ENCODE results near the gene SCT.

The SCT gene

DNA sequence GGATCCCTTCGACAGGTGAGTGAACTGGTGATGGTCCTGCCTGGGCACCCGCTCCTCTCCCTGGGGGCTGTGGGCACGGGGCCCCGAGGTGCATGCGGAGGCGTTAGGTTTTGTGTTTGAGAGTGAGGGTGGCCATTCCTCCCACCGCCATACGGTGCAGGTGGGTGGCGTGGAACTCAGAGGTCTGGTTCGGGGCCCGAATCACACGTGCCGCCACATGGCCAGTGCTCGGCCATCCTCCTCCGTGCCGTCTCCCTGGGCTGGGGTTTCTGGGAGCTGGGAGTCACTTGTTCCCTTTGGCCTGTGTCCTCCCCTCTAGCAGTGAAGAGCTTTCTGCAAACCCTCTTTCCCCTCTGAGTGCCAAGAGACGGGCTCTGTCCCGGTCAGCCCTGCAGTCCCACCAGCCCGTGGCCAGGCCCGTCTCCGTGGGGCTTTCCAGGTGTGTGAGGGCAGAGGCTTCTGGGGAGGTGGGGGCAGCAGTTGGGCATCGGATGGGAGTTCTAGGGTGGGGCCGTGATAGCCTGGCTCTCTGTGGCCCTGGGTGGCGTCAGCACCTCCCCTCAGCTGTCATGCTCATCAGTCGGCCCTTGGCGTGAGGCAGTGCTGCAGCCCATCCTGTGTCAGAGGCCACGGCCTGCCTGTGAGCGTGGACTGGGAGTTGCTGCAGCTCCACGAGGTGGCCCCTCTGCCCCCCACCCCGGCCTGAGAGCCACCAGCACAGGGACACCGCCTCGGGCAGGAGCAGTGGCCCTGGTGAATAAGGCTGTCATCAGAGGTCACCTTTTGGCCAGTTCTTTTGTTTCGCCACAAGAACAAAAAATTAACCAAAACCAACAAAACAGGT is 21.5 kb downstream of the SCT start:
- TF ChIP-seq KLF8 (tag by site-specific recombination; IDR thresholded peaks at IDR 0.05) (no peak), FEZF1 (tag by site-specific recombination; IDR thresholded peaks at IDR 0.05) (no peak), ZNF114 (tag by site-specific recombination; IDR thresholded peaks at IDR 0.05) (no peak), ZNF426 (tag by site-specific recombination; IDR thresholded peaks at IDR 0.05) (no peak), ZNF621 (tag by site-specific recombination; IDR thresholded peaks at IDR 0.05) (no peak), YY2 (tag by site-specific recombination; IDR thresholded peaks at IDR 0.05) (no peak), ZNF132 (tag by site-specific recombination; IDR thresholded peaks at IDR 0.05; ENCODE audit: borderline replicate concordance) (no peak), SP2 (tag by site-specific recombination; IDR thresholded peaks at IDR 0.05) (no peak), ZNF292 (tag by site-specific recombination; IDR thresholded peaks at IDR 0.05; ENCODE audit: borderline replicate concordance, low read depth) (no peak), ZNF677 (tag by site-specific recombination; IDR thresholded peaks at IDR 0.05) (no peak), ZNF670 (tag by site-specific recombination; IDR thresholded peaks at IDR 0.05; ENCODE audit: low read depth) (no peak), ZNF792 (tag by site-specific recombination; IDR thresholded peaks at IDR 0.05) (no peak)
- TF ChIP-seq, protein P1, sequence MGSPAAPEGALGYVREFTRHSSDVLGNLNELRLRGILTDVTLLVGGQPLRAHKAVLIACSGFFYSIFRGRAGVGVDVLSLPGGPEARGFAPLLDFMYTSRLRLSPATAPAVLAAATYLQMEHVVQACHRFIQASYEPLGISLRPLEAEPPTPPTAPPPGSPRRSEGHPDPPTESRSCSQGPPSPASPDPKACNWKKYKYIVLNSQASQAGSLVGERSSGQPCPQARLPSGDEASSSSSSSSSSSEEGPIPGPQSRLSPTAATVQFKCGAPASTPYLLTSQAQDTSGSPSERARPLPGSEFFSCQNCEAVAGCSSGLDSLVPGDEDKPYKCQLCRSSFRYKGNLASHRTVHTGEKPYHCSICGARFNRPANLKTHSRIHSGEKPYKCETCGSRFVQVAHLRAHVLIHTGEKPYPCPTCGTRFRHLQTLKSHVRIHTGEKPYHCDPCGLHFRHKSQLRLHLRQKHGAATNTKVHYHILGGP (tag by site-specific recombination; IDR thresholded peaks at IDR 0.05), result no peak
- TF ChIP-seq, protein P2, sequence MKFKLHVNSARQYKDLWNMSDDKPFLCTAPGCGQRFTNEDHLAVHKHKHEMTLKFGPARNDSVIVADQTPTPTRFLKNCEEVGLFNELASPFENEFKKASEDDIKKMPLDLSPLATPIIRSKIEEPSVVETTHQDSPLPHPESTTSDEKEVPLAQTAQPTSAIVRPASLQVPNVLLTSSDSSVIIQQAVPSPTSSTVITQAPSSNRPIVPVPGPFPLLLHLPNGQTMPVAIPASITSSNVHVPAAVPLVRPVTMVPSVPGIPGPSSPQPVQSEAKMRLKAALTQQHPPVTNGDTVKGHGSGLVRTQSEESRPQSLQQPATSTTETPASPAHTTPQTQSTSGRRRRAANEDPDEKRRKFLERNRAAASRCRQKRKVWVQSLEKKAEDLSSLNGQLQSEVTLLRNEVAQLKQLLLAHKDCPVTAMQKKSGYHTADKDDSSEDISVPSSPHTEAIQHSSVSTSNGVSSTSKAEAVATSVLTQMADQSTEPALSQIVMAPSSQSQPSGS (tag by site-specific recombination; IDR thresholded peaks at IDR 0.05; ENCODE audit: low read depth), result no peak
- TF ChIP-seq, protein P3, sequence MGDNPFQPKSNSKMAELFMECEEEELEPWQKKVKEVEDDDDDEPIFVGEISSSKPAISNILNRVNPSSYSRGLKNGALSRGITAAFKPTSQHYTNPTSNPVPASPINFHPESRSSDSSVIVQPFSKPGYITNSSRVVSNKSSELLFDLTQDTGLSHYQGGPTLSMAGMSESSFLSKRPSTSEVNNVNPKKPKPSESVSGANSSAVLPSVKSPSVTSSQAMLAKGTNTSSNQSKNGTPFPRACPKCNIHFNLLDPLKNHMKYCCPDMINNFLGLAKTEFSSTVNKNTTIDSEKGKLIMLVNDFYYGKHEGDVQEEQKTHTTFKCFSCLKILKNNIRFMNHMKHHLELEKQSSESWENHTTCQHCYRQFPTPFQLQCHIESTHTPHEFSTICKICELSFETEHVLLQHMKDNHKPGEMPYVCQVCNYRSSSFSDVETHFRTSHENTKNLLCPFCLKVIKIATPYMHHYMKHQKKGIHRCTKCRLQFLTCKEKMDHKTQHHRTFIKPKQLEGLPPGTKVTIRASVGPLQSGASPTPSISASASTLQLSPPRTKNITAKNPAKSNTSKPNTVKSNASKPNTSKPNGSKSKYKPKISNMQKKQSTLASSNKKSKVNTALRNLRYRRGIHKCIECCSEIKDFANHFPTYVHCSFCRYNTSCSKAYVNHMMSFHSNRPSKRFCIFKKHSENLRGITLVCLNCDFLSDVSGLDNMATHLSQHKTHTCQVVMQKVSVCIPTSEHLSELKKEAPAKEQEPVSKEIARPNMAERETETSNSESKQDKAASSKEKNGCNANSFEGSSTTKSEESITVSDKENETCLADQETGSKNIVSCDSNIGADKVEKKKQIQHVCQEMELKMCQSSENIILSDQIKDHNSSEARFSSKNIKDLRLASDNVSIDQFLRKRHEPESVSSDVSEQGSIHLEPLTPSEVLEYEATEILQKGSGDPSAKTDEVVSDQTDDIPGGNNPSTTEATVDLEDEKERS (tag by site-specific recombination; IDR thresholded peaks at IDR 0.05), result no peak
- Histone ChIP-seq H3K27ac (ENCODE audit: extremely low read depth, low read depth, low read length) (no peak overlapping the region), H3K36me3 (ENCODE audit: control insufficient read depth in 2 of 2, insufficient read depth in 1 of 2, low read length in 2 of 2) (peaks cover 12 to 93% of the 10 kb centered on the region in 2 experiments; a peak in 2 of 3 replicates), H3K4me3 (ENCODE audit: low read depth, low read length) (no peak overlapping the region), H3K9me3 (ENCODE audit: control insufficient read depth, insufficient read depth, low read depth, low read length) (no peaks in the 10 kb centered on the region), H3K4me1 (ENCODE audit: control insufficient read depth, insufficient read depth, low read length) (no peaks in the 10 kb centered on the region)
- ChIA-PET POLR2A (interaction anchor here (1.5 kb wide), 1 partner anchor 8 kb away, joined by 4 read pairs; no protein-coding TSS in a partner anchor), CTCF (no interaction called here)

DNA sequence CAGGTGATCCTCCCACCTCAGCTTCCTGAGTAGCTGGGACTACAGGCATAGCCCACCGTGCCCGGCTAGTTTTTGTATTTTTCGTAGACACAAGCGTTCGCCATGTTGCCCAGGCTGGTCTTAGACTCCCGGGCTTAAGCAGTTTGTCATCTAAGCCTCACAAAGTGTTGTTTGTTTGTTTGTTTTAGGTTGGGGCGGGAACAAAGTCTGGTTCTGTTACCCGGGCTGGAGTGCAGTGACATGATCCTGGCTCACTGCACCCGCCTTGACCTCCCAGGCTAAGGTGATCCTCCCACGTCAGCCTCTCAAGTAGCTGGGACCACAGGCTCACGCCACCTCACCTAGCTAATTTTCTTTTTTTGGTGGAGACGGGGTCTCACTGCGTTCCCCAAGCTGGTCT is 23.8 kb downstream of the SCT start:
- H3K4me1 ChIP-seq (ENCODE audit: control insufficient read depth, insufficient read depth, low read length), result no peaks in the 10 kb centered on the region
- peaks cover 16 to 90% of the 10 kb centered on the region in 2 experiments; a peak in 2 of 3 replicates for H3K36me3 ChIP-seq (ENCODE audit: control insufficient read depth in 2 of 2, insufficient read depth in 1 of 2, low read length in 2 of 2)
- POLR2A ChIA-PET, result interaction anchor here (0.7 to 1.0 kb wide), 2 partner anchors 27 to 47 kb away, joined by 3 to 5 read pairs; partner anchors contain the start of gene PHRF1
- CTCF ChIA-PET, result interaction anchor here (0.7 kb wide), 1 partner anchor 177 kb away, joined by 3 read pairs; no protein-coding TSS in a partner anchor
- H3K27ac ChIP-seq (ENCODE audit: extremely low read depth, low read depth, low read length), result no peak overlapping the region
- H3K4me3 ChIP-seq (ENCODE audit: low read depth, low read length), result no peak overlapping the region
- H3K9me3 ChIP-seq (ENCODE audit: control insufficient read depth, insufficient read depth, low read depth, low read length), result no peaks in the 10 kb centered on the region
- TF ChIP-seq MZF1 (tag by site-specific recombination; IDR thresholded peaks at IDR 0.05; ENCODE audit: borderline replicate concordance) (no peak), ZNF175 (tag by site-specific recombination; IDR thresholded peaks at IDR 0.05) (no peak), ZNF155 (tag by site-specific recombination; IDR thresholded peaks at IDR 0.05) (no peak)
